ENCODE measurements around the gene KIF25.

DNA sequence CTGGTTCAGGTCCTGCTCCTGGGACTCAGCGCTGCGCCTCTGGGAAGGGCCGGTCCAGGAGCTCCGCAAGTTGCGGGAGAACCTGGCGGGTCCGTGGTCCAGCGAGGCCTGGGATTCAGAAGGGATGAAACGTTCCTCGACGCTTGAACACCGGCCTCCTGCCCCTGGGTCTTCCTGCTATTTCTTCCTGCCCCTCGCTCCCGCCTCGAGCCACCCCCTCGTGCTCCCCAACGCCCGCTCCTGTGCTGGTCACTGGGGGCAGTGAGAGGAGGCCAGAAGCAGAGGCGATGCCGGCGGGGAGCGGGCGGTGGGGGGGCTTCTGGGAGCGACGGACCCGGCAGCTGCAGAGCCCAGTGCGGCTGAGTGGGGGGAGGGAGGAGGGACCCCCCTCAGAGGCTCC is 20.8 kb upstream of the KIF25 start:
- TF ChIP-seq, protein P1, sequence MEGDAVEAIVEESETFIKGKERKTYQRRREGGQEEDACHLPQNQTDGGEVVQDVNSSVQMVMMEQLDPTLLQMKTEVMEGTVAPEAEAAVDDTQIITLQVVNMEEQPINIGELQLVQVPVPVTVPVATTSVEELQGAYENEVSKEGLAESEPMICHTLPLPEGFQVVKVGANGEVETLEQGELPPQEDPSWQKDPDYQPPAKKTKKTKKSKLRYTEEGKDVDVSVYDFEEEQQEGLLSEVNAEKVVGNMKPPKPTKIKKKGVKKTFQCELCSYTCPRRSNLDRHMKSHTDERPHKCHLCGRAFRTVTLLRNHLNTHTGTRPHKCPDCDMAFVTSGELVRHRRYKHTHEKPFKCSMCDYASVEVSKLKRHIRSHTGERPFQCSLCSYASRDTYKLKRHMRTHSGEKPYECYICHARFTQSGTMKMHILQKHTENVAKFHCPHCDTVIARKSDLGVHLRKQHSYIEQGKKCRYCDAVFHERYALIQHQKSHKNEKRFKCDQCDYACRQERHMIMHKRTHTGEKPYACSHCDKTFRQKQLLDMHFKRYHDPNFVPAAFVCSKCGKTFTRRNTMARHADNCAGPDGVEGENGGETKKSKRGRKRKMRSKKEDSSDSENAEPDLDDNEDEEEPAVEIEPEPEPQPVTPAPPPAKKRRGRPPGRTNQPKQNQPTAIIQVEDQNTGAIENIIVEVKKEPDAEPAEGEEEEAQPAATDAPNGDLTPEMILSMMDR (IDR thresholded peaks at IDR 0.05; ENCODE audit: low read depth, low read length, missing input control): no peak
- TF ChIP-seq FOXA1 (IDR thresholded peaks at IDR 0.05): no peak
- TF ChIP-seq YY1 (IDR thresholded peaks at IDR 0.05): no peak
- TF ChIP-seq JUND (IDR thresholded peaks at IDR 0.05): no peak
- no peak for TF ChIP-seq SP1 (IDR thresholded peaks at IDR 0.05)
- TF ChIP-seq, protein P2, sequence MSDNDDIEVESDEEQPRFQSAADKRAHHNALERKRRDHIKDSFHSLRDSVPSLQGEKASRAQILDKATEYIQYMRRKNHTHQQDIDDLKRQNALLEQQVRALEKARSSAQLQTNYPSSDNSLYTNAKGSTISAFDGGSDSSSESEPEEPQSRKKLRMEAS (IDR thresholded peaks at IDR 0.05): no peak
- TF ChIP-seq, protein P3, sequence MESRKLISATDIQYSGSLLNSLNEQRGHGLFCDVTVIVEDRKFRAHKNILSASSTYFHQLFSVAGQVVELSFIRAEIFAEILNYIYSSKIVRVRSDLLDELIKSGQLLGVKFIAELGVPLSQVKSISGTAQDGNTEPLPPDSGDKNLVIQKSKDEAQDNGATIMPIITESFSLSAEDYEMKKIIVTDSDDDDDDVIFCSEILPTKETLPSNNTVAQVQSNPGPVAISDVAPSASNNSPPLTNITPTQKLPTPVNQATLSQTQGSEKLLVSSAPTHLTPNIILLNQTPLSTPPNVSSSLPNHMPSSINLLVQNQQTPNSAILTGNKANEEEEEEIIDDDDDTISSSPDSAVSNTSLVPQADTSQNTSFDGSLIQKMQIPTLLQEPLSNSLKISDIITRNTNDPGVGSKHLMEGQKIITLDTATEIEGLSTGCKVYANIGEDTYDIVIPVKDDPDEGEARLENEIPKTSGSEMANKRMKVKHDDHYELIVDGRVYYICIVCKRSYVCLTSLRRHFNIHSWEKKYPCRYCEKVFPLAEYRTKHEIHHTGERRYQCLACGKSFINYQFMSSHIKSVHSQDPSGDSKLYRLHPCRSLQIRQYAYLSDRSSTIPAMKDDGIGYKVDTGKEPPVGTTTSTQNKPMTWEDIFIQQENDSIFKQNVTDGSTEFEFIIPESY (IDR thresholded peaks at IDR 0.05): no peak
- no peak for TF ChIP-seq FOXA2 (IDR thresholded peaks at IDR 0.05)
- TF ChIP-seq HNF4A (conservative IDR thresholded peaks at IDR 0.05): no peak
- TF ChIP-seq RAD21 (IDR thresholded peaks at IDR 0.05): no peak
